ENCODE data around the gene BEND6. TPM values are rescaled to one million over a fixed set of nuclear protein-coding genes. Genes with fewer than 3 reads are reported as not detected.

Gene BEND6
- total RNA-seq, 1 experiment from 2014 or later, result 0.58 TPM

- ATAC-seq, result no peak
- H3K27ac ChIP-seq (ENCODE audit: low read length), result peak overlapping the region; percentile 75
- H3K4me3 ChIP-seq (ENCODE audit: low read length), result peak overlapping the region; percentile 49
- peak overlapping the region; percentile 14; the same call in 1 of the 2 replicates for H3K9ac ChIP-seq (ENCODE audit: low read length)
- peaks cover 45% of the 10 kb centered on the region for H3K4me1 ChIP-seq (ENCODE audit: insufficient read depth, low read length)
- no peaks in the 10 kb centered on the region for H3K9me2 ChIP-seq (replicated peaks; ENCODE audit: low read length)
- BruUV-seq (replicated peaks), result no TSS peak
- H3K27me3 ChIP-seq (ENCODE audit: low read length), result no peaks in the 10 kb centered on the region
- TF ChIP-seq EZH2 (IDR thresholded peaks at IDR 0.05; ENCODE audit: low read length, unreplicated experiment) (no peak), EZH2phosphoT487 (IDR thresholded peaks at IDR 0.05; ENCODE audit: borderline replicate concordance, low read length) (no peak), CTCF (conservative IDR thresholded peaks at IDR 0.05; ENCODE audit: low read depth, low read length) (no peak)
- peak; percentile 51 for DNase-seq
- H2AFZ ChIP-seq (ENCODE audit: low read length), result no peak overlapping the region
- peaks cover 3% of the 10 kb centered on the region for H3K79me2 ChIP-seq (ENCODE audit: low read length)
- H3F3A ChIP-seq (ENCODE audit: low read length, unreplicated experiment), result peaks cover 10% of the 10 kb centered on the region
- H4K20me1 ChIP-seq (ENCODE audit: low read length), result no peaks in the 10 kb centered on the region
- no peaks in the 10 kb centered on the region for H3K9me3 ChIP-seq (ENCODE audit: low read length)
- POLR2A ChIA-PET (ENCODE audit: unreplicated experiment), result no interaction called here
- H3K4me2 ChIP-seq (ENCODE audit: low read length), result peak overlapping the region; percentile 79
- CTCF ChIA-PET, result interaction anchor here (0.6 to 1.3 kb wide), 2 partner anchors 56 to 260 kb away, joined by 3 to 4 read pairs; no protein-coding TSS in a partner anchor
- no peaks in the 10 kb centered on the region for H3K36me3 ChIP-seq (ENCODE audit: low read depth, low read length)
- intact Hi-C loops (cut with micrococcal nuclease), result no loop called here
Observed at GRCh38 chr6:56959094-56959493, 4.2 kb downstream of the BEND6 start.

- no peak overlapping the region for H2AFZ ChIP-seq (ENCODE audit: low read length)
- H3K9me2 ChIP-seq (replicated peaks; ENCODE audit: low read length), result no peaks in the 10 kb centered on the region
- CTCF ChIA-PET, result interaction anchor here (0.6 to 1.3 kb wide), 2 partner anchors 57 to 261 kb away, joined by 3 to 4 read pairs; no protein-coding TSS in a partner anchor
- intact Hi-C loops (cut with micrococcal nuclease), result loop anchor here (1.0 to 2.0 kb wide), 3 partner anchors 56 to 215 kb away; no protein-coding TSS in a partner anchor
- peaks cover 10% of the 10 kb centered on the region for H3F3A ChIP-seq (ENCODE audit: low read length, unreplicated experiment)
- H3K9ac ChIP-seq (ENCODE audit: low read length), result peak overlapping the region; percentile 14
- DNase-seq, result peak; percentile 91
- TF ChIP-seq CTCF (conservative IDR thresholded peaks at IDR 0.05; ENCODE audit: low read depth, low read length) (no peak), EZH2 (IDR thresholded peaks at IDR 0.05; ENCODE audit: low read length, unreplicated experiment) (no peak), EZH2phosphoT487 (IDR thresholded peaks at IDR 0.05; ENCODE audit: borderline replicate concordance, low read length) (no peak)
- peak; percentile 16 for ATAC-seq
- no peaks in the 10 kb centered on the region for H3K79me2 ChIP-seq (ENCODE audit: low read length)
- H4K20me1 ChIP-seq (ENCODE audit: low read length), result no peaks in the 10 kb centered on the region
- no TSS peak for BruUV-seq (replicated peaks)
- peak overlapping the region; percentile 49 for H3K4me3 ChIP-seq (ENCODE audit: low read length)
- H3K36me3 ChIP-seq (ENCODE audit: low read depth, low read length), result no peaks in the 10 kb centered on the region
- peaks cover 44% of the 10 kb centered on the region for H3K4me1 ChIP-seq (ENCODE audit: insufficient read depth, low read length)
- no peaks in the 10 kb centered on the region for H3K9me3 ChIP-seq (ENCODE audit: low read length)
- H3K4me2 ChIP-seq (ENCODE audit: low read length), result peak overlapping the region; percentile 79
- no peaks in the 10 kb centered on the region for H3K27me3 ChIP-seq (ENCODE audit: low read length)
- peak overlapping the region; percentile 75 for H3K27ac ChIP-seq (ENCODE audit: low read length)
- POLR2A ChIA-PET (ENCODE audit: unreplicated experiment), result no interaction called here
Observed at GRCh38 chr6:56959938-56960337, 5.0 kb downstream of the BEND6 start.

GRCh38 chr6:56961151-56961550 is 6.2 kb downstream of the BEND6 start:
- ATAC-seq, result peak; percentile 41
- no peaks in the 10 kb centered on the region for H3K27me3 ChIP-seq (ENCODE audit: low read length)
- peaks cover 37% of the 10 kb centered on the region for H3K4me1 ChIP-seq (ENCODE audit: insufficient read depth, low read length)
- CTCF ChIA-PET, result no interaction called here
- peaks cover 10% of the 10 kb centered on the region for H3F3A ChIP-seq (ENCODE audit: low read length, unreplicated experiment)
- H3K4me2 ChIP-seq (ENCODE audit: low read length), result no peak overlapping the region
- no peak overlapping the region for H3K27ac ChIP-seq (ENCODE audit: low read length)
- peak; percentile 48 for DNase-seq
- no peaks in the 10 kb centered on the region for H3K79me2 ChIP-seq (ENCODE audit: low read length)
- H3K9me3 ChIP-seq (ENCODE audit: low read length), result no peaks in the 10 kb centered on the region
- POLR2A ChIA-PET (ENCODE audit: unreplicated experiment), result no interaction called here
- intact Hi-C loops (cut with micrococcal nuclease), result loop anchor here (2.0 kb wide), 2 partner anchors 60 to 214 kb away; no protein-coding TSS in a partner anchor
- no peaks in the 10 kb centered on the region for H3K36me3 ChIP-seq (ENCODE audit: low read depth, low read length)
- no peak overlapping the region for H3K4me3 ChIP-seq (ENCODE audit: low read length)
- H3K9ac ChIP-seq (ENCODE audit: low read length), result no peak overlapping the region
- TF ChIP-seq EZH2phosphoT487 (IDR thresholded peaks at IDR 0.05; ENCODE audit: borderline replicate concordance, low read length), result no peak
- peak; percentile 44; the same call in 1 of the 2 replicates for TF ChIP-seq CTCF (conservative IDR thresholded peaks at IDR 0.05; ENCODE audit: low read depth, low read length)
- no peaks in the 10 kb centered on the region for H4K20me1 ChIP-seq (ENCODE audit: low read length)
- H2AFZ ChIP-seq (ENCODE audit: low read length), result no peak overlapping the region
- H3K9me2 ChIP-seq (replicated peaks; ENCODE audit: low read length), result no peaks in the 10 kb centered on the region
- no TSS peak for BruUV-seq (replicated peaks)
